GM12878 (cell line): ENCODE results near the gene ZC3H10. TPM values are rescaled to one million over a fixed set of nuclear protein-coding genes. Genes with fewer than 3 reads are reported as not detected.

ENCODE experiments used
- ATAC-seq: fragments of 200-7000 bp; cut with Tn5 transposase; 3 replicates; pipeline ENCODE4 v1.9.1; 2020; ENCODE audit warnings: mild to moderate bottlenecking, moderate library complexity
- BruUV-seq: library from RNA; stranded (reverse); fragments of 400-500 nt; replicated peaks from 2 replicates; lab custom pipeline; 2021; lab: Mats Ljungman, UMichigan
- CTCF ChIA-PET: fragments of 300-600 bp; sonication (Branson Sonifier 250); formaldehyde crosslinking; extraction: SDS; loops from one replicate; lab custom pipeline; 2021; ENCODE audit warnings: inconsistent platforms; lab: Yijun Ruan, JAX
- POLR2A ChIA-PET: fragments of 350-600 bp; formaldehyde crosslinking; extraction: SDS; loops from one replicate; lab custom pipeline; 2021; ENCODE audit warnings: inconsistent platforms; lab: Charles Lee
- RAD21 ChIA-PET: fragments of 300-600 bp; sonication (Branson Sonifier 250); formaldehyde crosslinking; loops from one replicate; lab custom pipeline; 2023; ENCODE audit warnings: antibody characterized with exemption; ENCODE audit not compliant: unreplicated experiment; lab: Charles Lee
- SMC1A ChIA-PET: fragments of 300-600 bp; sonication (Branson Sonifier 250); formaldehyde crosslinking; loops from one replicate; lab custom pipeline; 2023; ENCODE audit not compliant: unreplicated experiment, uncharacterized antibody; lab: Charles Lee
- DNase-seq: peaks from one replicate; pipeline ENCODE4 v3.0.0-alpha.2; 2011; ENCODE audit warnings: low read depth, low spot score
- FAIRE-seq: peaks from 3 replicates; lab custom pipeline; 2011; peaks lifted over from hg19 to GRCh38; lab: Jason Lieb, UNC
- H2AFZ ChIP-seq: 2 replicates; pipeline ENCODE4 v1.6.0; 2011; ENCODE audit warnings: low read depth, low read length, control low read depth; ENCODE audit not compliant: control insufficient read depth
- H3K27ac ChIP-seq: 2 replicates; pipeline ENCODE4 v1.5.1; 2011; ENCODE audit warnings: control low read depth; ENCODE audit not compliant: control insufficient read depth, insufficient read depth
- H3K27me3 ChIP-seq, 2 experiments: replicated peaks in 1 of 2; 2 replicates each; pipeline versions ENCODE4 v1.6.0 to v1.6.1; 2011; ENCODE audit warnings: low read length in 1 of 2; ENCODE audit not compliant: control insufficient read depth in 2 of 2, insufficient read depth in 2 of 2
- H3K36me3 ChIP-seq, 2 experiments: 2 replicates each; pipeline ENCODE4 v1.5.1; 2011; ENCODE audit warnings: low read length in 1 of 2; ENCODE audit not compliant: control insufficient read depth in 2 of 2, insufficient read depth in 2 of 2
- H3K4me1 ChIP-seq: 2 replicates; pipeline ENCODE4 v1.6.1; 2011; ENCODE audit warnings: mild to moderate bottlenecking, low read length, moderate library complexity, mixed read lengths; ENCODE audit not compliant: control insufficient read depth, insufficient read depth
- H3K4me2 ChIP-seq: 2 replicates; pipeline ENCODE4 v1.6.0; 2011; ENCODE audit warnings: control low read depth; ENCODE audit not compliant: control insufficient read depth, insufficient read depth
- H3K4me3 ChIP-seq: fragments of 200-600 bp; sonication (generic); 2 replicates; pipeline ENCODE4 v1.5.1; 2016
- H3K79me2 ChIP-seq: 2 replicates; pipeline ENCODE4 v1.6.0; 2011; ENCODE audit warnings: low read length; ENCODE audit not compliant: control insufficient read depth, insufficient read depth
- H3K9ac ChIP-seq: 2 replicates; pipeline ENCODE4 v1.8.0; 2011; ENCODE audit warnings: low read length, control low read depth, mixed read lengths; ENCODE audit not compliant: control insufficient read depth, insufficient read depth
- H3K9me3 ChIP-seq: replicated peaks from 3 replicates; pipeline ENCODE4 v1.5.1; 2011; ENCODE audit warnings: mild to moderate bottlenecking, low read length; ENCODE audit not compliant: control insufficient read depth, insufficient read depth
- H4K20me1 ChIP-seq: 2 replicates; pipeline ENCODE4 v1.6.0; 2011; ENCODE audit not compliant: control insufficient read depth, insufficient read depth
- FOXK2 ChIP-seq: fragments of 450-650 bp; IDR thresholded peaks from 2 replicates; pipeline ENCODE4 v1.6.1; 2017; ENCODE audit warnings: mild to moderate bottlenecking, moderate library complexity
- HDGF ChIP-seq: fragments of 450-650 bp; IDR thresholded peaks from 2 replicates; pipeline ENCODE4 v1.6.1; 2016; ENCODE audit warnings: antibody characterized with exemption
- RAD21 ChIP-seq: IDR thresholded peaks from 2 replicates; pipeline ENCODE4 v1.6.1; 2011; ENCODE audit warnings: mild to moderate bottlenecking, low read depth, low read length, moderate library complexity; ENCODE audit not compliant: insufficient read depth
- ZNF24 ChIP-seq: fragments of 450-650 bp; IDR thresholded peaks from 2 replicates; pipeline ENCODE4 v1.6.1; 2017; ENCODE audit warnings: antibody characterized with exemption, mild to moderate bottlenecking
- WGBS: methylation state at CpG from one replicate; pipeline ENCODE4 v1.1.6; 2016; ENCODE audit warnings: low lambda C conversion rate; ENCODE audit not compliant: insufficient replicate concordance, insufficient coverage; ENCODE audit errors: missing lambda C conversion rate; 5-methylcytosine and 5-hydroxymethylcytosine counted together
- in situ Hi-C: fragments of 300-500 bp; cut with MboI; formaldehyde crosslinking; loops from 9 replicates; pipeline ENCODE4 v1.14.3; 2018; ENCODE audit warnings: mixed read lengths
- intact Hi-C: fragments of 100-400 bp; cut with micrococcal nuclease; formaldehyde crosslinking; loops from one replicate; pipeline ENCODE4 v1.14.2; 2022; ENCODE audit not compliant: unreplicated experiment
- polyA plus RNA-seq, 11 experiments: library from polyadenylated mRNA; depleted of rRNA in 4 of 11; unstranded in 6 of 11; stranded (reverse) in 5 of 11; fragments of >200 nt; fragmentation: Nextera tagmentation in 4 of 11; fragmentation: Illumina TruSeq in 1 of 11; extraction: Ambion mirVana in 4 of 11; extraction: Trizol in 1 of 11; gene quantifications; 1 replicate in 1 of 11; 2 replicates in 10 of 11; pipeline versions ENCODE4 v1.2.1 to v1.2.3, GENCODE V29; 2011 to 2016; ENCODE audit warnings: inconsistent platforms in 2 of 11, missing spikeins in 2 of 11, low read depth in 1 of 11
- total RNA-seq, 4 experiments: library from RNA; depleted of rRNA in 3 of 4; stranded (reverse); fragments of >200 nt in 3 of 4; fragmentation: Illumina TruSeq in 1 of 4; extraction: Trizol in 1 of 4; gene quantifications; 2 replicates each; pipeline versions ENCODE4 v1.2.1 to v1.2.3, GENCODE V29; 2013 to 2021
- TF ChIP-seq, protein P1 (sequence below), 3 experiments: IDR thresholded peaks in 2 of 3; conservative IDR thresholded peaks in 1 of 3; 2 replicates each; pipeline ENCODE4 v1.5.1; 2011; ENCODE audit warnings: low read depth in 3 of 3, low read length in 3 of 3, mild to moderate bottlenecking in 3 of 3, control low read depth in 2 of 3, moderate library complexity in 2 of 3, inconsistent platforms in 1 of 3, mixed read lengths in 1 of 3; ENCODE audit not compliant: control insufficient read depth in 2 of 3, insufficient read depth in 1 of 3; ENCODE audit errors: extremely low read depth in 1 of 3

Gene ZC3H10
- total and polyA plus RNA-seq, 10 of the 15 experiments (the other 5 are each of a cell fraction or from before 2014, with no cell fraction given), result 0.56 to 6.4 (median 3.7) TPM

DNA sequence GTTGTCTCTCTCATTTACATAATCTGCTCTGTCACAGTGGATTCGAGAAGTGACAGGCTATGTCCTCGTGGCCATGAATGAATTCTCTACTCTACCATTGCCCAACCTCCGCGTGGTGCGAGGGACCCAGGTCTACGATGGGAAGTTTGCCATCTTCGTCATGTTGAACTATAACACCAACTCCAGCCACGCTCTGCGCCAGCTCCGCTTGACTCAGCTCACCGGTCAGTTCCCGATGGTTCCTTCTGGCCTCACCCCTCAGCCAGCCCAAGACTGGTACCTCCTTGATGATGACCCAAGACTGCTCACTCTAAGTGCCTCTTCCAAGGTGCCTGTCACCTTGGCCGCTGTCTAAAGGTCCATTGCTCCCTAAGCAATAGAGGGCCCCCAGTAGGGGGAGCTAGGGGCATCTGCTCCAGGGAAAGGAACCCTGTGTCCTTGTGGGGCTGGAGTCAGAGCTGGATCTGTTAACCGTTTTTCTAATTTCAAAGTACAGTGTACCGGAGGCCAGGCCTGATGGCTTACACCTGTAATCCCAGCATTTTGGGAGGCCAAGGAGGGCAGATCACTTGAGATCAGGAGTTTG is 33.0 kb upstream of the ZC3H10 start:
- no peak overlapping the region for H3K9ac ChIP-seq
- 67% methylated on average over 15 of the region's 15 CpGs for WGBS
- ChIA-PET CTCF (interaction anchor here (0.6 to 2.0 kb wide), 10 partner anchors 10 to 1454 kb away, joined by 3 to 8 read pairs (median 3); partner anchors contain the start of genes PA2G4 and SMARCC2), SMC1A (no interaction called here), RAD21 (no interaction called here), POLR2A (interaction anchor here (0.6 to 0.9 kb wide), 2 partner anchors 317 to 351 kb away, joined by 3 read pairs; no protein-coding TSS in a partner anchor)
- no peak overlapping the region for H3K4me3 ChIP-seq
- H3K9me3 ChIP-seq, result no peaks in the 10 kb centered on the region
- no peak overlapping the region for H3K4me2 ChIP-seq
- peak; percentile 57 for ATAC-seq
- no peak overlapping the region for H2AFZ ChIP-seq
- in situ Hi-C loops (no loop called here), intact Hi-C loops (loop anchor here (2.0 to 5.0 kb wide), 2 partner anchors 18 to 38 kb away; no protein-coding TSS in a partner anchor)
- no peak overlapping the region for H3K27ac ChIP-seq
- H4K20me1 ChIP-seq, result no peaks in the 10 kb centered on the region
- H3K4me1 ChIP-seq, result no peaks in the 10 kb centered on the region
- H3K36me3 ChIP-seq, result no peaks in the 10 kb centered on the region
- no peak for FAIRE-seq
- no peaks in the 10 kb centered on the region for H3K79me2 ChIP-seq
- no peak for DNase-seq
- peaks cover 9 to 11% of the 10 kb centered on the region in 2 experiments; a peak in 3 of 4 replicates for H3K27me3 ChIP-seq
- no peak for TF ChIP-seq HDGF
- no peak for TF ChIP-seq FOXK2
- 0 out of 2 replicates have a peak, but pooled peaks have one; percentile 19 for TF ChIP-seq RAD21
- TF ChIP-seq, protein P1, sequence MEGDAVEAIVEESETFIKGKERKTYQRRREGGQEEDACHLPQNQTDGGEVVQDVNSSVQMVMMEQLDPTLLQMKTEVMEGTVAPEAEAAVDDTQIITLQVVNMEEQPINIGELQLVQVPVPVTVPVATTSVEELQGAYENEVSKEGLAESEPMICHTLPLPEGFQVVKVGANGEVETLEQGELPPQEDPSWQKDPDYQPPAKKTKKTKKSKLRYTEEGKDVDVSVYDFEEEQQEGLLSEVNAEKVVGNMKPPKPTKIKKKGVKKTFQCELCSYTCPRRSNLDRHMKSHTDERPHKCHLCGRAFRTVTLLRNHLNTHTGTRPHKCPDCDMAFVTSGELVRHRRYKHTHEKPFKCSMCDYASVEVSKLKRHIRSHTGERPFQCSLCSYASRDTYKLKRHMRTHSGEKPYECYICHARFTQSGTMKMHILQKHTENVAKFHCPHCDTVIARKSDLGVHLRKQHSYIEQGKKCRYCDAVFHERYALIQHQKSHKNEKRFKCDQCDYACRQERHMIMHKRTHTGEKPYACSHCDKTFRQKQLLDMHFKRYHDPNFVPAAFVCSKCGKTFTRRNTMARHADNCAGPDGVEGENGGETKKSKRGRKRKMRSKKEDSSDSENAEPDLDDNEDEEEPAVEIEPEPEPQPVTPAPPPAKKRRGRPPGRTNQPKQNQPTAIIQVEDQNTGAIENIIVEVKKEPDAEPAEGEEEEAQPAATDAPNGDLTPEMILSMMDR (IDR thresholded peaks at IDR 0.05 in 2 of 3, conservative IDR thresholded peaks at IDR 0.05 in 1 of 3; ENCODE audit: control insufficient read depth in 2 of 3, extremely low read depth in 1 of 3, insufficient read depth in 1 of 3, low read depth in 3 of 3, low read length in 3 of 3), result peak; percentile 32 to 58 (median 43)
- TF ChIP-seq ZNF24, result no peak
- no TSS peak for BruUV-seq
